Measurements from ENCODE around the gene WDR54. TPM values are rescaled to one million over a fixed set of nuclear protein-coding genes. Genes with fewer than 3 reads are reported as not detected.

Gene WDR54
- total and polyA plus RNA-seq, 2 donors, result 32.5 to 35.6 TPM

DNA sequence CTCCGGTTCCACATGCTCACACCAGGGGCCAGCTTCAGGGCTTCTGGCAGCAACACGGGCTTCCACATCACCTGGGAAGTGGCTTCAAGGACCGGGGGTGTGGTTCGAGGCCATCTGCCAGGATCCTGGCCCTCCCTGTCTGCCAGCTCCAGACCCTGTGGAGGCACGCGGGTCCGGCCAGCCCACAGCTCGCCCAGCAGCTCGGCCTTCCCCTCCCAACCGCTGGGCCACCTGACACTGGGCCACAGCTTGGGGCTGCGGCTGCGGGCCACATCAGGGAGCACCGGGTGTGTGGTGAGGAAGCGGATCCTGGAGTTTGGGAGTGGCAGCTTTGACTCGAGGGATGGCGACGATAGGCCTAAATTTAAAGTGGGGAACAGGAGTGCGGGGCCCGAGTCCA, 7.1 kb upstream of the WDR54 start:
- Histone ChIP-seq H3K4me1 (ENCODE audit: control insufficient read depth in 2 of 2, insufficient read depth in 2 of 2, low read length in 2 of 2) (peaks cover 0 to 39% of the 10 kb centered on the region in 2 donors), H3K36me3 (ENCODE audit: control insufficient read depth in 2 of 2, insufficient read depth in 2 of 2, low read length in 1 of 2) (no peaks in the 10 kb centered on the region), H3K9me3 (ENCODE audit: control insufficient read depth in 2 of 2, insufficient read depth in 1 of 2, low read length in 1 of 2) (peaks cover 0 to 7% of the 10 kb centered on the region in 2 donors), H3K4me3 (ENCODE audit: low read length in 2 of 2) (peak overlapping the region in 1 of 2 donors; percentile 24), H3K27me3 (ENCODE audit: control insufficient read depth in 2 of 2, insufficient read depth in 1 of 2, low read length in 1 of 2) (peaks cover 7 to 54% of the 10 kb centered on the region in 2 donors), H3K27ac (ENCODE audit: low read depth in 1 of 2, low read length in 1 of 2) (no peak overlapping the region)
- no peak for DNase-seq (ENCODE audit: low read depth in 6 of 9, low spot score in 9 of 9)
- WGBS, result 81% methylated on average over 19 of the region's 19 CpGs

DNA sequence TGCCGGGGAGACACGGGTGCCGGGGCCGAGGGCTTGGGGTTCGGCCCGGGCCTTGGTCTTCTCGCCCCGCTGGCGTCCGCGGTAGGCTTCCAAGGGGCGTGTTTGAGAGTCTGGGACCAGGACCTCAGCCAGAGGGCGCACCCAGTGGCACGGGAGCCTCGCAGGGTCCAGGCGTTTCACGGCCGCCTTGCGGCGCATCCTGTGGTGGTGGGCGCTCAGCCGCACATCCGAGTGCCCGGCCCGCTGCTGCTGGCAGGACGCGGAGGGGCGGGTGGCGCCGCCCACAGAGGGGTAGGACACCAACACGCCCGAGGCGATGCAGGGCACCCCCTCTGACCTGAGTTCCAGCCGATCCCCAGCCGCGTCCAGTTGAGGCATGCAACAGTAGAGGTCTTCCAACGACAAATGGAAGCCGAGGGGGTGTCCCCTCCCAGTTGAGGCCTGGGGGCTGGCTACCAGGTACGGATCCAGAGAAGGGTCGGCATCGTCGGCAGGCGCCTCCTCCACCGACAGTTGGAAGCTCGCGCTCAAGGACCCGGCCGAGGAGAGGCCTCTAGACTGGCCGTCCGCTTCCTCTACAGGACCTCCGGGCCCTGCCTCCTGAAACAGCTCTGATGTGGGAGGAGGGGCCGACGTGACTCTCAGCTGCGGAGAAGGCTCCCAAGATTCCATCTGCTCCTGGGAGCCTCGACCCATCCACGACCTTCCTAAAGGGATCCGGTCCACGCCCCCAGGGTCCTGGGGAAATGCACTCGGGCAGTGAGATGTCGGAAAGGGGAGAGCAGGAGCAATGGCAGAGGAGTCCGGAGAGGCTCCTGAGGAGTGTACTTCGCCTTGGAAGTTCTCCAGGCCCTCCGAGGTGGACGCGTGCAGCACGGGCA, 6.4 kb upstream of the WDR54 start:
- DNase-seq (ENCODE audit: low read depth in 6 of 9, low spot score in 9 of 9), result peak in 1 of 9 donors; percentile 28
- 11% methylated on average over 66 of the region's 66 CpGs for WGBS
- H3K27me3 ChIP-seq (ENCODE audit: control insufficient read depth in 2 of 2, insufficient read depth in 1 of 2, low read length in 1 of 2), result peaks cover 7 to 54% of the 10 kb centered on the region in 2 donors
- no peak overlapping the region for H3K27ac ChIP-seq (ENCODE audit: low read depth in 1 of 2, low read length in 1 of 2)
- peaks cover 0 to 7% of the 10 kb centered on the region in 2 donors for H3K9me3 ChIP-seq (ENCODE audit: control insufficient read depth in 2 of 2, insufficient read depth in 1 of 2, low read length in 1 of 2)
- peak overlapping the region; percentile 24 to 25 for H3K4me3 ChIP-seq (ENCODE audit: low read length in 2 of 2)
- H3K36me3 ChIP-seq (ENCODE audit: control insufficient read depth in 2 of 2, insufficient read depth in 2 of 2, low read length in 1 of 2), result no peaks in the 10 kb centered on the region
- H3K4me1 ChIP-seq (ENCODE audit: control insufficient read depth in 2 of 2, insufficient read depth in 2 of 2, low read length in 2 of 2), result peaks cover 0 to 39% of the 10 kb centered on the region in 2 donors

DNA sequence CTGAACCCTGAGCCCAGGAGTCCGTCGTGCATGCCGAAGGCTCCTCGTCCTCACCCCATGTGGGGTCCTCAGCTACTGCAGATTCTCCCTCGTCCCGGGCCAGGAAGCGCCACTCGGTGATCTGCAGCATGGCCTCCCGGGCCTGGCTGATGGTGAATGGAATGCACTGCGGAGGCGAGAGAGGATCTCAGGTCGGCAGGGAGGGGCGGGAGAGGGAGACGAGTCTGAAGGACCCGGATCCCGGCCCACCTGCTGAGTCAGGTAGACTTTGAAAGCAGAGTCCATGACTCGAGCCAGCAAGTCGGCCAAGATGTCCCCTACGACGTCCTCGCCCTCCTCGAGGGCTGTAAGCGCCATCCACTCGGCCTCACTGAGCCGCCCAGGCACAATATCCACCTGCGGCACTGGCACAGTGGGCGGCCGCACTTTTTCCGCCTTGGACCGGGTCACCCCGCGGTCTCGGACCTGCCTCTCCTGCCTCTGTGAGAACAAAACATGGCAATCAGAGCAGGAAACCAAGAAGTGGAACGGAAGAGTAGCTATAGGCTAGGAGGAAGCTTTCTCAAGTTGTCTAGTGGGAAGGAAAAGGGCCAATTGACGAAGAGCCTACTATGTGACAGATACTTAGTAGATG, 5.7 kb upstream of the WDR54 start:
- no peak for DNase-seq (ENCODE audit: low read depth in 6 of 9, low spot score in 9 of 9)
- H3K27ac ChIP-seq (ENCODE audit: low read depth in 1 of 2, low read length in 1 of 2), result no peak overlapping the region
- H3K4me3 ChIP-seq (ENCODE audit: low read length in 2 of 2), result peak overlapping the region in 1 of 2 donors; percentile 24
- H3K4me1 ChIP-seq (ENCODE audit: control insufficient read depth in 2 of 2, insufficient read depth in 2 of 2, low read length in 2 of 2), result peaks cover 0 to 47% of the 10 kb centered on the region in 2 donors
- 65% methylated on average over 35 of the region's 35 CpGs for WGBS
- H3K9me3 ChIP-seq (ENCODE audit: control insufficient read depth in 2 of 2, insufficient read depth in 1 of 2, low read length in 1 of 2), result peaks cover 0 to 7% of the 10 kb centered on the region in 2 donors
- H3K27me3 ChIP-seq (ENCODE audit: control insufficient read depth in 2 of 2, insufficient read depth in 1 of 2, low read length in 1 of 2), result peaks cover 7 to 60% of the 10 kb centered on the region in 2 donors
- H3K36me3 ChIP-seq (ENCODE audit: control insufficient read depth in 2 of 2, insufficient read depth in 2 of 2, low read length in 1 of 2), result no peaks in the 10 kb centered on the region

DNA sequence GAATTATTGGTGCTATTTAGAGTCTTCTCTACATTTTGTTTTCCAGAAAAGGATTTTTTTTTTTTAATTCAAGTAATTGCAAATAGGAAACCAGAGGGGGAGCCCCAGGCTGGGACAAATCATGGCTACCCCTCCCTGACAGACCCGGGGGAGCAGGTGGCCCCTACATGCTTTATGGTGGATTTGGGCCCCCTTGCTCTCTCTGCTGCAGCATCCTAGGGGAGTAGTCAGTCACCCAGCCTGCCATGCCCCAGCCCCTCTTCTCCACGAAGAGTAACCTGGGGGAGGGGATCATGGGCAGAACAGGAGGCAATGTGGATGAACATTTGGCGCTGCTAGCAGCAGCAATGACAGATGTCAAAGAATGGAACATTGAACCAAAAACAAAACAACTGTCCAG, 4.8 kb upstream of the WDR54 start:
- peaks cover 3 to 52% of the 10 kb centered on the region in 2 donors for H3K4me1 ChIP-seq (ENCODE audit: control insufficient read depth in 2 of 2, insufficient read depth in 2 of 2, low read length in 2 of 2)
- no peak for DNase-seq (ENCODE audit: low read depth in 6 of 9, low spot score in 9 of 9)
- H3K9me3 ChIP-seq (ENCODE audit: control insufficient read depth in 2 of 2, insufficient read depth in 1 of 2, low read length in 1 of 2), result peaks cover 0 to 7% of the 10 kb centered on the region in 2 donors

DNA sequence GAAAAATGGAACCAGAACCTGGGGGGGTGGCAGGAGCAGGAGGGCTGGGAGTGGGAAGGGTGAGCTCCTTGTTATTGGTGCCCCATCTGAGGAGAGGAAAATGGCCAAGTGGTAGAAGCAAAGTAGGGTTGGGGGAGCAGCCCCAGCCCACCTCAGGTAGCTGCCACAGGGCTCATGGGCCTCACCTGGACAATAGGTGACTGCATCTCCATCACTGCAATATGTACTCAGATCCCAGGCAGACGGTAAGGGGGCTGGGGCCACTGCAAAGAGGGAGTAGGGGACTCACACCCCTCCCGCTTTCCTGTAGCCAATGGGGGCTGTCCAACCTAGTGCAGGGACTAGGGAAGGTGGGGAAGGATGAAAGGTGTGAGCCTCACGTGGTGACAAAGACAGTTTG, 4.3 kb upstream of the WDR54 start:
- Histone ChIP-seq H3K4me3 (ENCODE audit: low read length in 2 of 2) (no peak overlapping the region), H3K36me3 (ENCODE audit: control insufficient read depth in 2 of 2, insufficient read depth in 2 of 2, low read length in 1 of 2) (no peaks in the 10 kb centered on the region), H3K27ac (ENCODE audit: low read depth in 1 of 2, low read length in 1 of 2) (no peak overlapping the region), H3K4me1 (ENCODE audit: control insufficient read depth in 2 of 2, insufficient read depth in 2 of 2, low read length in 2 of 2) (peaks cover 5 to 56% of the 10 kb centered on the region in 2 donors), H3K27me3 (ENCODE audit: control insufficient read depth in 2 of 2, insufficient read depth in 1 of 2, low read length in 1 of 2) (peaks cover 7 to 58% of the 10 kb centered on the region in 2 donors), H3K9me3 (ENCODE audit: control insufficient read depth in 2 of 2, insufficient read depth in 1 of 2, low read length in 1 of 2) (peaks cover 0 to 7% of the 10 kb centered on the region in 2 donors)
- WGBS, result 93% methylated on average over 3 of the region's 3 CpGs
- DNase-seq (ENCODE audit: low read depth in 6 of 9, low spot score in 9 of 9), result no peak

More for the DNA sequence above, 4.8 kb upstream of the WDR54 start:
- Histone ChIP-seq H3K27ac (ENCODE audit: low read depth in 1 of 2, low read length in 1 of 2) (no peak overlapping the region), H3K27me3 (ENCODE audit: control insufficient read depth in 2 of 2, insufficient read depth in 1 of 2, low read length in 1 of 2) (peaks cover 7 to 60% of the 10 kb centered on the region in 2 donors), H3K4me3 (ENCODE audit: low read length in 2 of 2) (no peak overlapping the region), H3K36me3 (ENCODE audit: control insufficient read depth in 2 of 2, insufficient read depth in 2 of 2, low read length in 1 of 2) (no peaks in the 10 kb centered on the region)
- 61% methylated on average over 3 of the region's 3 CpGs for WGBS

DNA sequence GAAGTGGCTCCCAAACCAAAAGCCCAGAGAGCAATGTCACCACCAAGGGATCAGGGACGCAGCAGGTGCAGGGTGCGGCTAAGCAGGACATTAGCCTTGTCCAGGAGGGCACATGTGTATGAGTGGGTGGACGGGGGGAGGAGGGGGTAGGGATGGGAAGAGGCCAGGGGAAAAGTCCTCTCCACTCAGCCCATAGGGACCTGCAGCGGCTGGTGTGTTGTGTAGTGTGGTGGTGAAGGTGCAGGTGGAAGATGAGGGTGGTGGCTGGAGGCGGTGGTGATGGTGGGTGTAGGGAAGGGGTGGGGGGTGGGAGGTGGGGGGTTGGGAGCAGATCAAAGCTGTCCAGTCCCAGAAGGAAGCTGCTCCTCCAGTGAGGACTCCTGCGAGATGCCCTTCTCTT, 3.8 kb upstream of the WDR54 start:
- DNase-seq (ENCODE audit: low read depth in 6 of 9, low spot score in 9 of 9), result no peak
- peaks cover 0 to 7% of the 10 kb centered on the region in 2 donors for H3K9me3 ChIP-seq (ENCODE audit: control insufficient read depth in 2 of 2, insufficient read depth in 1 of 2, low read length in 1 of 2)
- peaks cover 7 to 54% of the 10 kb centered on the region in 2 donors for H3K27me3 ChIP-seq (ENCODE audit: control insufficient read depth in 2 of 2, insufficient read depth in 1 of 2, low read length in 1 of 2)
- peaks cover 6 to 58% of the 10 kb centered on the region in 2 donors for H3K4me1 ChIP-seq (ENCODE audit: control insufficient read depth in 2 of 2, insufficient read depth in 2 of 2, low read length in 2 of 2)
- H3K27ac ChIP-seq (ENCODE audit: low read depth in 1 of 2, low read length in 1 of 2), result no peak overlapping the region
- H3K36me3 ChIP-seq (ENCODE audit: control insufficient read depth in 2 of 2, insufficient read depth in 2 of 2, low read length in 1 of 2), result no peaks in the 10 kb centered on the region
- WGBS, result 94% methylated on average over 6 of the region's 6 CpGs
- no peak overlapping the region for H3K4me3 ChIP-seq (ENCODE audit: low read length in 2 of 2)

DNA sequence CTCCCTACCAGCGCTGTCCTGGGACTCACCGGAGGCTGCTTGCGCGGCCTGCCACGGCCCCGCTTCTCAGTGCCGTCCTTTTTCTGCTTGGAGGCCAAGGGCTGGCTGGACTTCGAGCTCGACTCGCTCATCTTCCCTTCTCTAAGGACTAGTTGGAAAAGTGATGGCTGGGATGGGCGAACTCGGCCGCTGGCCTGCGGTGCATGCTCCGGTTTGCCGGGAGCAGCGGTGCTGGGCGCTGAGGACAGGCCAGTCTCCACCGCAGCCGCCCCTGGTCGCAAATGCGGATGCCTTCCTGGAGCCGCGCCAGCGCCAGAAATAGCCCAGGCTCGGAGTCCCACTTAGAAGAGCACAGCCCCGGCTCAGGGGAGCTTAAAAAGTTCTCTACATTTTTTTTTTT, 3.2 kb upstream of the WDR54 start:
- Histone ChIP-seq H3K36me3 (ENCODE audit: control insufficient read depth in 2 of 2, insufficient read depth in 2 of 2, low read length in 1 of 2) (no peaks in the 10 kb centered on the region), H3K27ac (ENCODE audit: low read depth in 1 of 2, low read length in 1 of 2) (no peak overlapping the region), H3K27me3 (ENCODE audit: control insufficient read depth in 2 of 2, insufficient read depth in 1 of 2, low read length in 1 of 2) (peaks cover 7 to 50% of the 10 kb centered on the region in 2 donors), H3K4me1 (ENCODE audit: control insufficient read depth in 2 of 2, insufficient read depth in 2 of 2, low read length in 2 of 2) (peaks cover 6 to 54% of the 10 kb centered on the region in 2 donors), H3K4me3 (ENCODE audit: low read length in 2 of 2) (no peak overlapping the region), H3K9me3 (ENCODE audit: control insufficient read depth in 2 of 2, insufficient read depth in 1 of 2, low read length in 1 of 2) (peaks cover 0 to 7% of the 10 kb centered on the region in 2 donors)
- WGBS, result 95% methylated on average over 27 of the region's 27 CpGs
- no peak for DNase-seq (ENCODE audit: low read depth in 6 of 9, low spot score in 9 of 9)

DNA sequence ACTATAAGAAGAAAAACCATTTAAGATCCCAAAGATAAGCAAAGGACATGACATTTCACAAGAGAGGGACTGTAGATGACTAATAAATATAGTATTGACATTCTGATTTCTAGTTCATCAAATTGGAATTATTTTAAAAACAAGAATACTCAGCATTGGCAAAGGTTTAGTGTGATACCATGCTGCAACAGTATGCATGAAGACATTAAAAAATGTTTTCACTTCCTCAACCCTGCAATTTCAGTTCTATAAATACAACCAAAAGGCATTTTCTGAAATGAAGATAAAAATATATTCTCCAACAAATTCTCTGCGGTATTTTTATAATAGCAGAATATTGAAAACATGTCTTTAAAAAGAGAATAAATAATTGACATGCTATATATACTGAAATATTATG, 2.2 kb upstream of the WDR54 start:
- WGBS, result 91% methylated on average over 1 of the region's 1 CpG
- no peak overlapping the region for H3K27ac ChIP-seq (ENCODE audit: low read depth in 1 of 2, low read length in 1 of 2)
- H3K27me3 ChIP-seq (ENCODE audit: control insufficient read depth in 2 of 2, insufficient read depth in 1 of 2, low read length in 1 of 2), result peaks cover 6 to 40% of the 10 kb centered on the region in 2 donors
- no peak for DNase-seq (ENCODE audit: low read depth in 6 of 9, low spot score in 9 of 9)
- no peak overlapping the region for H3K4me3 ChIP-seq (ENCODE audit: low read length in 2 of 2)
- H3K9me3 ChIP-seq (ENCODE audit: control insufficient read depth in 2 of 2, insufficient read depth in 1 of 2, low read length in 1 of 2), result peaks cover 0 to 7% of the 10 kb centered on the region in 2 donors
- peaks cover 0 to 2% of the 10 kb centered on the region in 2 donors for H3K36me3 ChIP-seq (ENCODE audit: control insufficient read depth in 2 of 2, insufficient read depth in 2 of 2, low read length in 1 of 2)
- H3K4me1 ChIP-seq (ENCODE audit: control insufficient read depth in 2 of 2, insufficient read depth in 2 of 2, low read length in 2 of 2), result peaks cover 6 to 47% of the 10 kb centered on the region in 2 donors

DNA sequence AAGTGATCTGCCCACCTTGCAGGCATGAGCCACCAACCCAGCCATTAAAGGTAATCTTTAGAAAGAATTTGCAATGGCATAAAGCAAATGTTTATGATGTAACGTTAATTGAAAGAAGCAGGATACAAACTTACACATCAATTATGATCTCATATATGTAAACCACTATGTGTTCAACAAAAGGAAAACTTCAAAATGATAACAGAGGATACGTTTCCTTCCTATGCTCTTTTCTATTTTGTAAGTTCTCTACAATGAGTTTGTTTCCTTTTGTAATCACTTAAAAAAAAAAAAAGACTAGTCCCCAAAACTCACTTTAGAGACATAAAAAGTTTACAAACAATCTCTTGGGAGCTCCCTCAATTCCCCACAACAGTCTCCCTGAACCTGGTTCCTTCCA, 1.5 kb upstream of the WDR54 start:
- Histone ChIP-seq H3K4me1 (ENCODE audit: control insufficient read depth in 2 of 2, insufficient read depth in 2 of 2, low read length in 2 of 2) (peaks cover 6 to 40% of the 10 kb centered on the region in 2 donors), H3K27ac (ENCODE audit: low read depth in 1 of 2, low read length in 1 of 2) (peak overlapping the region; percentile 55 to 76), H3K4me3 (ENCODE audit: low read length in 2 of 2) (no peak overlapping the region), H3K27me3 (ENCODE audit: control insufficient read depth in 2 of 2, insufficient read depth in 1 of 2, low read length in 1 of 2) (peaks cover 0 to 34% of the 10 kb centered on the region in 2 donors), H3K36me3 (ENCODE audit: control insufficient read depth in 2 of 2, insufficient read depth in 2 of 2, low read length in 1 of 2) (peaks cover 3 to 7% of the 10 kb centered on the region in 2 donors), H3K9me3 (ENCODE audit: control insufficient read depth in 2 of 2, insufficient read depth in 1 of 2, low read length in 1 of 2) (peaks cover 0 to 6% of the 10 kb centered on the region in 2 donors)
- DNase-seq (ENCODE audit: low read depth in 6 of 9, low spot score in 9 of 9), result peak in 1 of 9 donors; percentile 41
- WGBS, result 64% methylated on average over 2 of the region's 2 CpGs

Measured in thymus (tissue), 11 donors.